C4-2B (cell line): ENCODE results near the gene ZNF195.
"Not testable (repeated sequence)": the region's sequence is repeated elsewhere in the genome, so short reads cannot be mapped to it uniquely, and the experiment has no call there.

Experiments
- ZFX ChIP-seq: fragments of 450-650 bp; IDR thresholded peaks from 2 replicates; pipeline ENCODE4 v1.6.1; 2017
- TF ChIP-seq, protein P1 (sequence below): fragments of 450-650 bp; conservative IDR thresholded peaks from 2 replicates; pipeline ENCODE4 v1.5.1; 2017; ENCODE audit warnings: mild to moderate bottlenecking

DNA sequence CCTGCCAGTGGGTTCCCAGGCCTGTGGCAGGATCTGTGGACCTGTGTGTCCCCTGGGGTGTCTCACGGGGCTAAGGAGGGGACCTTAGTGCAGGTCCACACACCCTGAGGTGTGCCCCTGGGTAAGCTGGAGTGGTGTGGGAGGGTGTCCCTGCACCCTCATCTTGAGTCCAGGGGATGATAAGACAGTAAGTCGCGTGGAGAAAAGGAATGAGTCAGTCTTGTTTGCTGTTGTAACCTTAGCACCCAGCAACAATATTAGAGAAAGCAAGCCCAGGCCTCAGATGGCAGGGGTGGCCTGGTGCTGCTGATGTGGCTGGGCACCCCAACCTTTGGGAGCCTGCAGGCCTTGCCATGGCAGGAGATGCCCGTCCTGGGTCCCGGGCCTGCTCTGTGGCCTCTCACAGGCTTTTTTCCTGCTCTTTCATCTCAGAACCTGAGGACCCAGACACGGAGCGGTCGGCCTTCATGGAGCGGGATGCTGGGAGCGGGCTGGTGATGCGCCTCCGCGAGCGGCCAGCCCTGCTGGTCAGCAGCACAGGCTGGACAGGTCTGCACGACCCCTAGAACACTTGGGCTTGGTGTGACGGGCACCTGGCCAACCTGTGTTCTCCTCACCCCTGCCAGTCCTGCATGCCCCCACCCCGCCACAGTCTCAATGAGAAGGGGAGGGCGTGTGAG, 23.4 kb upstream of the ZNF195 start:
- TF ChIP-seq, protein P1, sequence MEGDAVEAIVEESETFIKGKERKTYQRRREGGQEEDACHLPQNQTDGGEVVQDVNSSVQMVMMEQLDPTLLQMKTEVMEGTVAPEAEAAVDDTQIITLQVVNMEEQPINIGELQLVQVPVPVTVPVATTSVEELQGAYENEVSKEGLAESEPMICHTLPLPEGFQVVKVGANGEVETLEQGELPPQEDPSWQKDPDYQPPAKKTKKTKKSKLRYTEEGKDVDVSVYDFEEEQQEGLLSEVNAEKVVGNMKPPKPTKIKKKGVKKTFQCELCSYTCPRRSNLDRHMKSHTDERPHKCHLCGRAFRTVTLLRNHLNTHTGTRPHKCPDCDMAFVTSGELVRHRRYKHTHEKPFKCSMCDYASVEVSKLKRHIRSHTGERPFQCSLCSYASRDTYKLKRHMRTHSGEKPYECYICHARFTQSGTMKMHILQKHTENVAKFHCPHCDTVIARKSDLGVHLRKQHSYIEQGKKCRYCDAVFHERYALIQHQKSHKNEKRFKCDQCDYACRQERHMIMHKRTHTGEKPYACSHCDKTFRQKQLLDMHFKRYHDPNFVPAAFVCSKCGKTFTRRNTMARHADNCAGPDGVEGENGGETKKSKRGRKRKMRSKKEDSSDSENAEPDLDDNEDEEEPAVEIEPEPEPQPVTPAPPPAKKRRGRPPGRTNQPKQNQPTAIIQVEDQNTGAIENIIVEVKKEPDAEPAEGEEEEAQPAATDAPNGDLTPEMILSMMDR: not testable (repeated sequence)
- TF ChIP-seq ZFX: not testable (repeated sequence)
